GM12878 (cell line): ENCODE data around the gene TXNRD1. TPM values are rescaled to one million over a fixed set of nuclear protein-coding genes. Genes with fewer than 3 reads are reported as not detected.

Experiments used
- ATAC-seq: fragments of 200-7000 bp; cut with Tn5 transposase; 3 replicates; pipeline ENCODE4 v1.9.1; 2020; ENCODE audit warnings: mild to moderate bottlenecking, moderate library complexity
- BruUV-seq: library from RNA; stranded (reverse); fragments of 400-500 nt; replicated peaks from 2 replicates; lab custom pipeline; 2021; lab: Mats Ljungman, UMichigan
- CTCF ChIA-PET: fragments of 300-600 bp; sonication (Branson Sonifier 250); formaldehyde crosslinking; extraction: SDS; loops from one replicate; lab custom pipeline; 2021; ENCODE audit warnings: inconsistent platforms; lab: Yijun Ruan, JAX
- POLR2A ChIA-PET: fragments of 350-600 bp; formaldehyde crosslinking; extraction: SDS; loops from one replicate; lab custom pipeline; 2021; ENCODE audit warnings: inconsistent platforms; lab: Charles Lee
- RAD21 ChIA-PET: fragments of 300-600 bp; sonication (Branson Sonifier 250); formaldehyde crosslinking; loops from one replicate; lab custom pipeline; 2023; ENCODE audit warnings: antibody characterized with exemption; ENCODE audit not compliant: unreplicated experiment; lab: Charles Lee
- SMC1A ChIA-PET: fragments of 300-600 bp; sonication (Branson Sonifier 250); formaldehyde crosslinking; loops from one replicate; lab custom pipeline; 2023; ENCODE audit not compliant: unreplicated experiment, uncharacterized antibody; lab: Charles Lee
- DNase-seq: peaks from one replicate; pipeline ENCODE4 v3.0.0-alpha.2; 2011; ENCODE audit warnings: low read depth, low spot score
- FAIRE-seq: peaks from 3 replicates; lab custom pipeline; 2011; peaks lifted over from hg19 to GRCh38; lab: Jason Lieb, UNC
- H2AFZ ChIP-seq: 2 replicates; pipeline ENCODE4 v1.6.0; 2011; ENCODE audit warnings: low read depth, low read length, control low read depth; ENCODE audit not compliant: control insufficient read depth
- H3K27ac ChIP-seq: 2 replicates; pipeline ENCODE4 v1.5.1; 2011; ENCODE audit warnings: control low read depth; ENCODE audit not compliant: control insufficient read depth, insufficient read depth
- H3K27me3 ChIP-seq, 2 experiments: replicated peaks in 1 of 2; 2 replicates each; pipeline versions ENCODE4 v1.6.0 to v1.6.1; 2011; ENCODE audit warnings: low read length in 1 of 2; ENCODE audit not compliant: control insufficient read depth in 2 of 2, insufficient read depth in 2 of 2
- H3K36me3 ChIP-seq, 2 experiments: 2 replicates each; pipeline ENCODE4 v1.5.1; 2011; ENCODE audit warnings: low read length in 1 of 2; ENCODE audit not compliant: control insufficient read depth in 2 of 2, insufficient read depth in 2 of 2
- H3K4me1 ChIP-seq: 2 replicates; pipeline ENCODE4 v1.6.1; 2011; ENCODE audit warnings: mild to moderate bottlenecking, low read length, moderate library complexity, mixed read lengths; ENCODE audit not compliant: control insufficient read depth, insufficient read depth
- H3K4me2 ChIP-seq: 2 replicates; pipeline ENCODE4 v1.6.0; 2011; ENCODE audit warnings: control low read depth; ENCODE audit not compliant: control insufficient read depth, insufficient read depth
- H3K4me3 ChIP-seq: fragments of 200-600 bp; sonication (generic); 2 replicates; pipeline ENCODE4 v1.5.1; 2016
- H3K79me2 ChIP-seq: 2 replicates; pipeline ENCODE4 v1.6.0; 2011; ENCODE audit warnings: low read length; ENCODE audit not compliant: control insufficient read depth, insufficient read depth
- H3K9ac ChIP-seq: 2 replicates; pipeline ENCODE4 v1.8.0; 2011; ENCODE audit warnings: low read length, control low read depth, mixed read lengths; ENCODE audit not compliant: control insufficient read depth, insufficient read depth
- H3K9me3 ChIP-seq: replicated peaks from 3 replicates; pipeline ENCODE4 v1.5.1; 2011; ENCODE audit warnings: mild to moderate bottlenecking, low read length; ENCODE audit not compliant: control insufficient read depth, insufficient read depth
- H4K20me1 ChIP-seq: 2 replicates; pipeline ENCODE4 v1.6.0; 2011; ENCODE audit not compliant: control insufficient read depth, insufficient read depth
- HDGF ChIP-seq: fragments of 450-650 bp; IDR thresholded peaks from 2 replicates; pipeline ENCODE4 v1.6.1; 2016; ENCODE audit warnings: antibody characterized with exemption
- NFIC ChIP-seq: IDR thresholded peaks from 2 replicates; pipeline ENCODE4 v1.6.1; 2012; ENCODE audit warnings: low read depth, mild to moderate bottlenecking, inconsistent platforms, low read length, moderate library complexity
- NFYA ChIP-seq: IDR thresholded peaks from 2 replicates; pipeline ENCODE4 v1.6.1; 2011; ENCODE audit warnings: low read depth, mild to moderate bottlenecking, low read length, improper control_type of control experiment, borderline replicate concordance
- RFX5 ChIP-seq: IDR thresholded peaks from 2 replicates; pipeline ENCODE4 v1.6.1; 2011; ENCODE audit warnings: low read depth, low read length, improper control_type of control experiment
- ZSCAN29 ChIP-seq: fragments of 450-650 bp; IDR thresholded peaks from 2 replicates; pipeline ENCODE4 v1.6.1; 2017; ENCODE audit warnings: mild to moderate bottlenecking, moderate library complexity
- in situ Hi-C: fragments of 300-500 bp; cut with MboI; formaldehyde crosslinking; loops from 9 replicates; pipeline ENCODE4 v1.14.3; 2018; ENCODE audit warnings: mixed read lengths
- intact Hi-C: fragments of 100-400 bp; cut with micrococcal nuclease; formaldehyde crosslinking; loops from one replicate; pipeline ENCODE4 v1.14.2; 2022; ENCODE audit not compliant: unreplicated experiment
- polyA plus RNA-seq, 11 experiments: library from polyadenylated mRNA; depleted of rRNA in 4 of 11; unstranded in 6 of 11; stranded (reverse) in 5 of 11; fragments of >200 nt; fragmentation: Nextera tagmentation in 4 of 11; fragmentation: Illumina TruSeq in 1 of 11; extraction: Ambion mirVana in 4 of 11; extraction: Trizol in 1 of 11; gene quantifications; 1 replicate in 1 of 11; 2 replicates in 10 of 11; pipeline versions ENCODE4 v1.2.1 to v1.2.3, GENCODE V29; 2011 to 2016; ENCODE audit warnings: inconsistent platforms in 2 of 11, missing spikeins in 2 of 11, low read depth in 1 of 11
- total RNA-seq, 4 experiments: library from RNA; depleted of rRNA in 3 of 4; stranded (reverse); fragments of >200 nt in 3 of 4; fragmentation: Illumina TruSeq in 1 of 4; extraction: Trizol in 1 of 4; gene quantifications; 2 replicates each; pipeline versions ENCODE4 v1.2.1 to v1.2.3, GENCODE V29; 2013 to 2021
- TF ChIP-seq, protein P1 (sequence below): fragments of 450-650 bp; formaldehyde crosslinking; IDR thresholded peaks from 2 replicates; pipeline ENCODE4 v1.4.0; 2020; ENCODE audit warnings: mild to moderate bottlenecking, moderate library complexity
- TF ChIP-seq, protein P2 (sequence below): fragments of 450-650 bp; IDR thresholded peaks from 2 replicates; pipeline ENCODE4 v1.6.1; 2017; ENCODE audit warnings: borderline replicate concordance

Gene TXNRD1
- total and polyA plus RNA-seq, 10 of the 15 experiments (the other 5 are each of a cell fraction or from before 2014, with no cell fraction given): 52.6 to 84.6 (median 67.8) TPM

DNA sequence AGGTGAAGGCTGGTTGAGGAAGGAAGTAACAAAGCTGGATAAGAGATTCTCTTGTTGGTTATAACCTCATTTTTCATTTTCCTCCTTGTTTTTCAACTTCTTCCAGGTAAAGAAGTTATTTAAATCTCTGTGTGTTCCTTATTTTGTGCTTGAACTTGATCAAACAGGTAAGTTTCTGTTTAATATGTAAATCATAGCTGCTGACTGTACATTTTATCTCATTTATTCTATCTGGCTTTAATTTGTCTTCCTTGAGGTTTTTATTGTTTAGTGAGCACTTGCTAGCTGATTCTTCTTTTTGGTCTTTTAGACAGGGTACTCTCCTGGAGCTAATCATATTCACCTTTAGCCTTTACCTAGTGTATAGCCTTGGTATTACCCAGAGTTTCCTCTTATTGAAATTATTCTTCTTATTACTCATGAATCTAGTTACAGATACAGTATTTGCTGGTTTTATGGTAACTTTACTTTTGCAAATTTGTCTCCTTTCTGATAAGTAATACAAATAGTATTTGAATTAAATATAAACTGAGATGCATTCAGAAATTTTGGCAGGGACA lies 42.4 kb downstream of the TXNRD1 start:
- Histone ChIP-seq H3K36me3 (no peaks in the 10 kb centered on the region), H3K9me3 (no peaks in the 10 kb centered on the region), H3K4me1 (no peaks in the 10 kb centered on the region), H3K9ac (no peak overlapping the region), H3K27me3 (no peaks in the 10 kb centered on the region), H4K20me1 (no peaks in the 10 kb centered on the region), H3K4me3 (no peak overlapping the region), H2AFZ (no peak overlapping the region), H3K4me2 (no peak overlapping the region)
- FAIRE-seq (no peak), ATAC-seq (no peak), DNase-seq (no peak)
- RAD21 ChIA-PET: no interaction called here
- POLR2A ChIA-PET: interaction anchor here (0.6 kb wide), 1 partner anchor 66 kb away, joined by 4 read pairs; no protein-coding TSS in a partner anchor
- SMC1A ChIA-PET: interaction anchor here (0.9 to 1.5 kb wide), 2 partner anchors 19 to 20 kb away, joined by 3 to 4 read pairs; no protein-coding TSS in a partner anchor
- CTCF ChIA-PET: interaction anchor here (1.8 kb wide), 1 partner anchor 28 kb away, joined by 4 read pairs; no protein-coding TSS in a partner anchor
- in situ Hi-C loops: no loop called here
- TF ChIP-seq ZSCAN29 (no peak), NFYA (no peak), HDGF (no peak), NFIC (no peak), RFX5 (no peak)
- TF ChIP-seq, protein P1, sequence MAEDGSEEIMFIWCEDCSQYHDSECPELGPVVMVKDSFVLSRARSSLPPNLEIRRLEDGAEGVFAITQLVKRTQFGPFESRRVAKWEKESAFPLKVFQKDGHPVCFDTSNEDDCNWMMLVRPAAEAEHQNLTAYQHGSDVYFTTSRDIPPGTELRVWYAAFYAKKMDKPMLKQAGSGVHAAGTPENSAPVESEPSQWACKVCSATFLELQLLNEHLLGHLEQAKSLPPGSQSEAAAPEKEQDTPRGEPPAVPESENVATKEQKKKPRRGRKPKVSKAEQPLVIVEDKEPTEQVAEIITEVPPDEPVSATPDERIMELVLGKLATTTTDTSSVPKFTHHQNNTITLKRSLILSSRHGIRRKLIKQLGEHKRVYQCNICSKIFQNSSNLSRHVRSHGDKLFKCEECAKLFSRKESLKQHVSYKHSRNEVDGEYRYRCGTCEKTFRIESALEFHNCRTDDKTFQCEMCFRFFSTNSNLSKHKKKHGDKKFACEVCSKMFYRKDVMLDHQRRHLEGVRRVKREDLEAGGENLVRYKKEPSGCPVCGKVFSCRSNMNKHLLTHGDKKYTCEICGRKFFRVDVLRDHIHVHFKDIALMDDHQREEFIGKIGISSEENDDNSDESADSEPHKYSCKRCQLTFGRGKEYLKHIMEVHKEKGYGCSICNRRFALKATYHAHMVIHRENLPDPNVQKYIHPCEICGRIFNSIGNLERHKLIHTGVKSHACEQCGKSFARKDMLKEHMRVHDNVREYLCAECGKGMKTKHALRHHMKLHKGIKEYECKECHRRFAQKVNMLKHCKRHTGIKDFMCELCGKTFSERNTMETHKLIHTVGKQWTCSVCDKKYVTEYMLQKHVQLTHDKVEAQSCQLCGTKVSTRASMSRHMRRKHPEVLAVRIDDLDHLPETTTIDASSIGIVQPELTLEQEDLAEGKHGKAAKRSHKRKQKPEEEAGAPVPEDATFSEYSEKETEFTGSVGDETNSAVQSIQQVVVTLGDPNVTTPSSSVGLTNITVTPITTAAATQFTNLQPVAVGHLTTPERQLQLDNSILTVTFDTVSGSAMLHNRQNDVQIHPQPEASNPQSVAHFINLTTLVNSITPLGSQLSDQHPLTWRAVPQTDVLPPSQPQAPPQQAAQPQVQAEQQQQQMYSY (CRISPR knock-in tag): no peak
- TF ChIP-seq, protein P2, sequence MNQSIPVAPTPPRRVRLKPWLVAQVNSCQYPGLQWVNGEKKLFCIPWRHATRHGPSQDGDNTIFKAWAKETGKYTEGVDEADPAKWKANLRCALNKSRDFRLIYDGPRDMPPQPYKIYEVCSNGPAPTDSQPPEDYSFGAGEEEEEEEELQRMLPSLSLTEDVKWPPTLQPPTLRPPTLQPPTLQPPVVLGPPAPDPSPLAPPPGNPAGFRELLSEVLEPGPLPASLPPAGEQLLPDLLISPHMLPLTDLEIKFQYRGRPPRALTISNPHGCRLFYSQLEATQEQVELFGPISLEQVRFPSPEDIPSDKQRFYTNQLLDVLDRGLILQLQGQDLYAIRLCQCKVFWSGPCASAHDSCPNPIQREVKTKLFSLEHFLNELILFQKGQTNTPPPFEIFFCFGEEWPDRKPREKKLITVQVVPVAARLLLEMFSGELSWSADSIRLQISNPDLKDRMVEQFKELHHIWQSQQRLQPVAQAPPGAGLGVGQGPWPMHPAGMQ: no peak
- TF ChIP-seq, all 136 proteins: peak for 0
- intact Hi-C loops: no loop called here
- no peak overlapping the region for H3K27ac ChIP-seq
- H3K79me2 ChIP-seq: no peaks in the 10 kb centered on the region
- no TSS peak for BruUV-seq
